DMS53 treated with DMSO at 0.1 percent for 48 hours (cell line): ENCODE results near the gene CYP24A1.

Source experiments
- DNase-seq: peaks from one replicate; lab custom pipeline; 2025; ENCODE audit not compliant: unreplicated experiment; lab: John Stamatoyannopoulos, UW

The CYP24A1 gene

DNA sequence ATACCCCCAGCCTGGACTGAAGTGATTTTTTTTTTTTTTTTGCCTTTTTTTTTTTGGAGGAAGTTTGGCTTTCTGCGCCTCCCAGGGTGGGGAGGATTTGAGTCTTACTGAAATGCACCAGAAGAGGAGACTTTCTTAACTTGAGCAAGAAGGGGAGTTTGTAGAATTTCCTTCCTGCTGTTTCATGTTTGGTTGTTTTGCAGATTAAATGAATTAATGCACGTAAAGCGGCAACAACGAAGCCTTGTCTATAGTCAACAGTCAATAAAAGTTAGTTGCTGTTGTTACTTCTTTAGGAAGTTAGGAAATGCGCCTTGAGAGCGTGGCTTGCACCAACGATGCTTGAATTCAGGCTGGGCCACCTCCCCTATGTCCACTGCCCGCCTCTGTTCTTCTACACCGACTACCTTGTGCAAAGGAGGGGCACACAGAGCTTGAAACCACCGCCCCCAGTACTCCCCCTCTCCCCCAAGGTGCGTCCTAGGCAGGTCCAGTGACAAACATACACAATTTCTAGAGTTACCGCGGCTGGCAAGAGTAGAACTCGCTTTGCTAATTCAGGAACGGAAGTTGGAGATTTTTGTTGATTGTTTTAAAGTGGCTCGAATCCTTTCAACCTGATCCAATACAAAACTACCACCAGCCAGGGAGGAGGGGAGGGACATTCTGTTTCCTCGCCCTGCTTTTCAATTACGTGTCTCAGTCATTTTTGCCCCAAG, 830 bp upstream of the CYP24A1 start:
- DNase-seq = no peak

DNA sequence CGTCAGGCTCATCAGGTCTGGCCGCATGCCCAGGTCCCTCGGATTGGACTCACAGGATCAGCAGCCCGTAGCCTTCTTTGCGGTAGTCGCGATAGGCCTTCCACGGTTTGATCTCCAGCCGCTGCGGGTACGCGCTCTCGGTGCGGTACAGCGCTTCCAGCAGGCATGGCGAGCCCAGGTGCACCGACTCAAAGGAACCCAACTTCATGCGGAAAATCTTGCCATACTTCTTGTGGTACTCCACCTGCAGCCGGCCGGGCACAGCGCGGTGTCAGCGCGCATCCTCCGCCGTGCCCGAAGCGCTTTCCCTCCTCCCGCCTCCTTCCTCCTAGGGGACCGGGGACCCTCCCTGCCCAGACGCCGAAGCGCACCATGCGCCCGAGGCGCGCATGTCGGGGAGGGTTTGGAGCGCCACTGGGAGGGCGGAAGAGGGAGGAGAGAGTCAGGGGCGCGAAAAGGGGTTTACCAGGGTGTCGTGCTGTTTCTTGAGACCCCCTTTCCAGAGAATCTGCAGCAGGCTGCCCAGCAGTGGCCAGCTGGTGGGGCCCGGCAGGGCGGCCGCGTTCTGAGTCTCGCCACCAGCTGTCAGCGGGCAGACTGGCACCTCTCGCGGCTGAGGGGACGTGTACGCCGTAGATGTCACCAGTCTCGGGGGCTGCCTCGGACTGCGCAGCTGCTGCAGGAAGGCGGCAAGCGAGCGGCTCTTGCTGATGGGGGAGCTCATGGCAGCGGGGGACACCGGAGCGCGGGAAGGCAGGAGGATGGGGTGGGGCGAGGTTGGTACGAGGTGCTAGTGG, 732 bp downstream of the CYP24A1 start:
- no peak for DNase-seq

DNA sequence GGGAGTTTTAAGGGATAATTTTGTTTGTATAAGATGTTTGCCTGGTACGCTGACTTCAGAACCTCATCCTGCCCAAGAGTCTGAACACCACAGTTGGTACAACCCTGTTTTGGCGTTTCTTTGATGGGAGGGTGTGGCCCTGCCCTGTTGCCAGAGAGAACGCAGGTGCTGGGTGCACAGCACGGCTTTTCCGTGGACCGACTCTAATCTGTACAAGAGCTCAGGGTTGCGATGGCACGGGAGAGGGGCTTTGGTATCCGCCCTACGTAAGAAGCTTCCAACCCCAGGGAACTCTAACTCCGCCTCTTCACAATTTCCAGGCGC, 1.3 kb downstream of the CYP24A1 start:
- no peak for DNase-seq

DNA sequence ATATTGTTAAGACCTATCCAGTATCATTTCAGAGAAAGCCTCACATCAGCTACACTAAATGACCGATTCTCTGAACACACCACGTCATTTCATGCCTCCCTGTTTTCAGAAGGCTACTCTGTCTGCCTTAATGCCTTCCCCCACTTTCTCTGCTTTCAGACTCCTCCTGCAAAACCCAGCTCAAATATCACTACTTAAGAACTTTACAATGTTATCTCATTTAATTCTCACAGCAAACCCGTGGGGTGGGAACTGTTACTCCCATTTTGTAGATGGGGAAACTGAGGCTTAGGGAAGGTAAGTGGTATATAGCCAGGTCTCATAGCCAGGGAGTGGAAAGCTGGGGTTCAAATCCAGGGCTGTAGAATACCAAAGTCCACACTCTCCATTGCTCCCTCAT, 2.8 kb downstream of the CYP24A1 start:
- no peak for DNase-seq

DNA sequence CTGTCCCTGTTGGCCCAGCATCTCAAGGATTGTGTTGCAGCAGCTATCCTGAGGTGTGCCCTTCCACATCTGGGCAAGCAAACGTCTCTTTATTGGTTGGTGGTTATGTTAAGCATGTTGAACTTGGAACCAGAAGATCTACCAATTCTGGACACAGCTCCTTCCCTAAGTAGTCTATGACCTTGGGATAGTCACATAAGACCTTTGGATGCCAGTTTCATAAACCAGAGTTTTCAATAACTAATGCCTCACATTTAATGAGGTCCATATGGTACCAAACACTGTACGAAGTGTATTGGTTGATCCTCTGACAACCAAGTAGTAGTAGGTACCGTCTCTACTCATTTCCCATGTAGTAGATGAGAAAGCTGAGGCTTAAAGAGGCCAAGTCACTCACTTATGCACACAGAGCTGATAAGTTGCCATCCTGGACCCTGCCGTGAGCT, 3.7 kb downstream of the CYP24A1 start:
- no peak for DNase-seq

DNA sequence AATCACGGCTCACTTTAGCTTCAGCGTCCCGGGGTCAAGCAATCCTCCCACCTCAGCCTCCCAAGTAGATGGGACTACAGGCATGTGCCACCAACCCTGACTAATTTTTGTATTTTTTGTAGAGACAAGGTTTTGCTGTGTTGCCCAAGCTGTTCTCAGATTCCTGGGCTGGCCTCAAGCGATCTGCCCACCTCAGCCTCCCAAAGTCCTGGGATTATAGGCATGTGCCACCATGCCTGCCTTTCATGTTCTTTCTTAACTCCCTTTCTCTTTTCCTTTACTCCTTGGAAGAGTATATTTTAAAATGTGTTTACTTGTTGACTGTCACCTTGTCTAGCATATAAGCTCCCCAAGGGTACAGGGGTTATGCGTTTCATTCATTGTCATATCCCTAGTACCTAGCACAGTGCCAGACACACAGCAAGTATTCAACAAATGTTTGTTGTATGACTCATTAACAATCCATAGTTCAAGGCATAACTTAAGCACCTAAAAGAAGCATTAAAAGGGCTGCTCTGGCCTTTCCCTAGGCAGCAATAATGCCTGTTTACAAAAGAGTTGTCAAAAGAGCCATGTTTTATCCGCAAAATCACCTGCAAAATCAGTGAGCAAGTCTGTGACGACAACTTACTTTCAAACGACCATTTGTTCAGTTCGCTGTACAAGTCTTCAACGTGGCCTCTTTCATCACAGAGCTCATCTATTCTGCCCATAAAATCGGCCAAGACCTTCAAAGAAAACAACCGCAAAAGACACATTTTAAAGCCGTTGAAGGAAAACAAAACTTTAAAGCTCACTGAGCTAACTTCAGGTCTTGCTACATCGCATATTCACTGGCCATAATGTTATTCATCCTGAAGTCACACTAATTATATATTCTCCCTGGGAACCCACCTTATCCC, 4.6 kb downstream of the CYP24A1 start:
- DNase-seq = no peak

DNA sequence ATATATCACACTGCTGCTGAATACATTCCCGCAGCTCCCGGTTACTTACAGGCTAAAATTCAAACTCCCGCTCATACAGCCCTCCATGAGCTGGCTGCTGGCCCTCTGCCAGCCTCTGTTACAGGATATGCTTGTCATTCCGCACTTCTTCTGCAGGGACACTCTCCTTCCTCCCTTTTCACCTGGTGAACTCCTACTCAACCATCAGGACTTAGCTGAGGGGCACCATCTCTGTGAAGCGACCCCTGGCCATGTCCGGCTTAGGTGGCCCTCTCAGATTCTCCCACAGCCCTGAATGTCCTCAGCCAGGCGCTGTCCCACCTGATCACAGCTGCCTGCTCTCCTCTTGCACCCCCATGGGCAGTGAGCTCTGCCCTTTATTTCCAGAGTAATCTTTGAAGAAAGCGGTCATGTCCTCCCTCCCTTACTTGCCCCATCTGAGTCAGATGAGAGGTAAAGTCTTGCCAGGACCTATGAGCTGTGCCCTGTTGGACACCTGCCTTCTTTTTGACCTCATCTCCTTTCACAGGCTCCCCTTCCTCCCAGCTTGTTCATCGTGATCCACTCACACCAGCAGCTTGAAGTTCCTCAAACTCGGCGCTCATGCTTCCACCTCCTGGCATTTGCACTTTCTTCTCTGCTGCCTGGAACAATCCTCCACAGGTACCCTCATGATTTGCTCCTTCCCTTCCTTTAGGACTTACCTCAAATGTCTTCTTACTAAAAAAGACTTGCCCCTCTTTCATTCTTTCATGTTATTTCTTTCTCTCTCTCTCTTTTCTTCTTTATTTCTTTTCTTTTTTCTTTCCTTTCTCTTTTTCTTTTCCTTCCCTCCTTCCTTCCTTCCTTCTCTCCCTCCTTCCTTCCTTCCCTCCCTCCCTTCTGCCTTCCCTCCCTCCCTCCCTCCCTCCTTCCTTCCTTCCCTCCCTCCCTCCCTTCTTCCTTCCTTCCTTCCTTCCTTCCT, 5.6 kb downstream of the CYP24A1 start:
- DNase-seq = no peak

DNA sequence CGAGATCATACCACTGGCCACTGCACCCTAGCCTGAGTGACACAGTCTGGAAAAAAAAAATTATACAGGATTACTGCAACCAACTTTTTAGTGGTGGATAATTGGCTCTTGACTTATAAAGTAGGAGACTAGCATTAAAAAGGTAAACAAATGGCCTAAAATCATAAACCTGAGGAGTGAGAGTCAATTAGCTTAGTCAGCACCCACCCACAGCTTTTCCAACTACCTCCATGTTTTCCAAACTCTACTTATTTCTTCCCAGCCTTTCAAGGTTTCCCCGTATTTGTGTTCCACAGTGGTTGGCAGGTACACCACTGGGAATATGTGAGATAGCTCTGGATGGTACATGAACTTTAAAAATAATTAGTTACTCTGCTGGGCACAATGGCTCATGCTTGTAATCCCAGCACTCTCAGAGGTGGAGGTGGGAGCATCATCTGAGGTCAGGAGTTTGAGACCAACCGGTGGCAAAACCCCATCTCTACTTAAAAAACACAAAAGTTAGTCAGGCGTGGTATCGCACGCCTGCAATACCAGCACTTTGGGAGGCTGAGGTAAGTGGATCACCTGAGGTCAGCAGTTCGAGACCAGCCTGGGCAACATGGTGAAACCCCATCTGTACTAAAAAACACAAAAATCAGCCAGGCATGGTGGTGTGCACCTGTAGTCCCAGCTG, 6.7 kb downstream of the CYP24A1 start:
- no peak for DNase-seq

DNA sequence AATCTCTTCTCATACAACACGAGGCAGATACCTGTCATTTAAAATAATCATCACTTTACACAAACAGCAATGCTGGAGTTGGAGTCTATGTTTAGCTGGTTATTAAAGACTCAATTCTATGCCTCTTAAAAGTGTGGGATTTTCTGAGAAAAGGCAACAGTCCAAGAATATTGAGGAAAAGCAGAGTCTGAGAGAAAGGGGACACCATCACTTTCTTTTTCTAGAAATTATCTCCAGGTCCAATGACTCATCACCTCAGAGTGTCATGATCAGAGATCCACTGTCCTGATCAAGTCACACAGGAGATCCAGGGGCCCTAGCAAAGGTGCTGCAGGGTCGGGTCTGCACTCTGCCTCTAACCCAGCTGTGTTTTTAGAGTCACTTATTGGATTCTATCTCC, 8.0 kb downstream of the CYP24A1 start:
- no peak for DNase-seq

DNA sequence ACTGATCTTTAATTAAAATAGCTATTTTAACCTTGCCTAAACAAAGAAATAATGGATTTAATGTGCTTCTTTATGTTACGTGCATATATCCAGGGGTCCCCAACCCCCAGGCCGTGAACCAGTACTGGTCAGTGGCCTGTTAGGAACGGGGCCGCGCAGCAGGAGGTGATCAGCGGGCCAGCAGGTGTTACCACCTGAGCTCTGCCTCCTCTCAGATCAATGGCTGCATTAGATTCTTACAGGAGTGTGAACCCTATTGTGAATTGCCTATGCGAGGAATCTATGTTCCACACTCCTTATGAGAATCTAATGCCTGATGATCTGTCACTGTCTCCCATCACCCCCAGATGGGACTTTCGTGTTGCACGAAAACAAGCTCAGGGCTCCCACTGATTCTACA, 8.8 kb downstream of the CYP24A1 start:
- DNase-seq = no peak

DNA sequence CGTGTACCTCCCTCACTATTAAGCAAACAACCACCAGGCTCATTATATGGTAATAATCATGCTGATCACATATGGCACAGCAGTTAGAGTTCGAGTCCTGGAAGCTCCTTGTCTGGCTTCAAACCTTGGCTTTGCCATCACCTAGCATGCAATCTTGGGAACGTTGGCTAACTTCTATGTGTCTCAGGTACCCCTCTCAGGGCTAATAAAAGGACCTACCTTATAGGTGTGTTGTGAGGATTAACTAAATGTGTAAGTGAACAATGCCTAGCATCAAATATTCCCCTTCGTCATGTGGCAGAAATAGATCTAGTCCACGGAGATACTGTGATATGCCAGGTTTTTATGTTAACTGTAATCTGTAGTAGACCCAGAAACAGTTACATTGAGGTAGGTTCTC, 10.4 kb downstream of the CYP24A1 start:
- DNase-seq = no peak

DNA sequence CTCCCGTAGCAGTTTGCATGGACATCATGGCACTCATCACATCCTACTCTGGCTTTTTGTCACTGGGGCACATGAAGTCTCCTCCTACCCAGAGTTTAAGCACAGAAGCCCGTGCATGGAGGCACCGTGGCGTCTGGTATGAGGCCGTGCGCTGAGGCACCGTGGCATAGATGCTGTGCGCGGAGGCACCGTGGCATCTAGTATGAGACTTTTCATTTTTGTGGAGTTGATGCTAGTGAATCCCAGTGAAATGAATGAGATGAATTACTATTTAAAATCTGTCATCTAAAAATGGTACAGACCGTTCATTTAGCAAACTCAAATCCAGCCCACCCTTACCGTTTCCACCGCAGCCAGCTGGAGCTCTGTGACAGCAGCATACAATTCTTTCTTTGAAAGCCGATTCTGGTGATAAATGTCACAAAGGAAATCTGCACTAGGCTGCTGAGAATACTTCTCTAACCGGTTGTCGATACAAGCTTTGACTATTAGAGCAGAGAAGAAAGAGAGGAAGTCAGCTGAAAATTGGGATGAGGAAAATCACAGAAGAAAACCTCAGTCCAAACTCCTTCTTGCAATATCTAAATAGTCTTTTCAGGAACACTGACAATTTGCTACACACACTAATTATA, 11.3 kb downstream of the CYP24A1 start:
- no peak for DNase-seq

DNA sequence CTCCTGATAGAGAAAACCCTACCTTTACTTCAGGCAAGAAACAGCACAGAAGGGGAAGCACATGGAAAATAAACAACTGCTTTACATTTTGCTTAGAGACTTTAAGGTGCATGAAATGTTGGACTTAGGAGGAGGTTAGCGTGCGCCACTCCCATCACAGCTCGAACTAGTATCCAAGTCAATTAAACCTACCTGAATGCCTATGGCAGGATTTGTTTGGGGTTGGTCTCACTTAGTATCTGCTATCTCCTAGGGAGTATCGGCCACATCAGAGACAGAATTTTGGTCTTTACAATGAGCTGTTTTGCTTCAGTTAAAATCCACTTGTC, 12.0 kb downstream of the CYP24A1 start:
- DNase-seq = no peak

DNA sequence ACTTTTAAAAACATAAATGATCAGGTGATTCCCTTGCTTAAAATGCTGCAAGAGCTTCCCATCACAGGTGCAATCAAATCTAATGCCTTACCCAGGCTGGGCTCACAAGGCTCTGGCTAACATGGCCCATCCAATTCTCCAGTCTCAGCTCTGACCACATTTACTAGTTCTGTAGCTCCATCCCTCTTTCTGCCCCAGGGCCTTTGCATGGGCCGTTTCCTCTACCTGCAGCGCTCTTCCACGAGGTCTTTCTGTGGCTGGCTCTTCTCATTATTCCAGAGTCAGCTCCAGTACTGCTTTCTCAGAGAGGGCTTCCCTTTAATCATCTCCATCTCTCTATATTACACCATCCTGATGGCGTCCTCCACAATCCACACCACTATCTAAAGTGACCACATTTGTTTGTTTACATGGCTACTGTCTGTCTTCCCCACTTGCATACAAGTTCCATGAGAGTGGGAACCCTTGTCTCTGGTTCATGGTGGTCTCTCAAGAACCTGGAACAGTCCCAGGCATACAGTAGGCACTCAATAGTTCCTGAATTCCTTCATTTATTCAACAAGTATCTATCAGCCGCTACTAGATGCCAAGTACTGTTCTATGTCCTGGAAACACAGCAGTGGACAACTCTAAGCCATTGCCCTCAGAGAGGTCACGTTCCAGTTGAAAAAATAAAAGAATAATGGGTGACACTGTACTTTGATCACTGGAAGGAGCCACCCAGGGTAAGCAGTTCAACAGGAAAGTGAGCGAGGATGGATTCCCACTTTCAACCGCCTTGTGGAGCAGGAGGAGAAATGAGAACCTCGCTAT, 12.6 kb downstream of the CYP24A1 start:
- no peak for DNase-seq

DNA sequence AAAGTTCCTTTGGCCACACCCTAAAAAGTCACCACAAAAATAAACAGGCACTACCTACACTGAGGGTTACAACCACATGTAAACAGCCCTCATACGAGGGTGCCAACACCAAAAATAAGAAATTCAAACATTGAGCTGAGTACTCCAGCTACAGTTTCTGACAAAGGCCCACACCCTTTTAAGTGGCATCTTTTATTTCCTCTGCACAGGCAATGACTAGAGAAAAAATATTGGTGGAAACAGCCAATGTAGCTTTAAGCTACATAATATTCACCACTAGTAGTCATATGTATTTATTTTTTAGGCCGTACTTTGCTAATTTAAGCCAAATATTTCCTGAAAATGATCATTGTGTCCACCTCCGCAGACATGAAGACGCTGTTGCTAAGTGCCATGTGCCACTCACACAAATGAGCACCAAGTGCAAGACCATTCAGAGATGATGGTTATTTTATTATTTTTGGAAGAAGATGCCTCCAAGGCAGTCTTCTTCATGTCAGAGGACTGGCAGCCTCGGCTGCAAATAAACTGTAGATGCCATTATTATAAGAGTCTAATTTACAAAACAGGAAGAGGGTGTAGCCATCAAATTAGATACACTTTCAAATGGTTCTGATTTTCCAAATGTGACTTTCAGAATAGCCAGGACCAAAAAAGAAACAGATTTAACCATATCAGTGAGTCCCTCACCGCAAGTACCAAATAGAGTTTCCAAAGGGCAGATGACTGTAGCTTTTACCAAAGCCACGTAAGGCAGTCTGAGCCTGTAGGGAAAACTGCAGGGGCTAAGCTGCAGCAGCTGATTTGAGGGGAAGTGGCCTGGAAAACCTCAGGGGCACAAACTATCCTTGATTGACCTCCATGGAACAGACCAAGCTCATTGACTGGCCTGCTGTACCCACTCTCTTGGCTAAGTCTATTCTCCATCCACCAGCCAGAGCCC, 13.4 kb downstream of the CYP24A1 start:
- no peak for DNase-seq

DNA sequence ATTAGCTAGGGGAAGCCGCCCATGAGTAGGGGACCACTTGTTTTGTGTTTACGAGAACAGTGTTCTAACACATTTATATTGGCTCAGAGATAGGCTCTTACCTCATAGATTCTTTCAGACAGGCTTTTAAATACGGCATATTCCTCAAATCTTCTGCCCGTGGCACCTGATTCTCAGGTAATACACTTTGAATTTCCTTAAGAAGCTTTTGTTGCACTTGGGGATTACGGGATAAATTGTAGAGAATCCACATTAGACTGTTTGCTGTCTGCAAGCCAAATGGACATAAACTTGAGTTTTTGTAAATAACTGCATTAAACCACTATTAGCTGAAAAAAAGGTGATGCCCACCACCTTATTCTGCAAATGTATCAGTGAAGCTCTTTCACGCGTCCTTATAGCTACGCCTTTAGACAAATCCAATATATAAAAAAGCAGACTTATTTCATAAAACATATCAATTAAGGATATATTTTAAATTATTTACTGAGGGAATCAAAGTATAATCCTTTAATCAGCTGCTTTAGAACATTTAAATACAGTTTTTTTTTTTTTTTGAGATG, 14.8 kb downstream of the CYP24A1 start:
- no peak for DNase-seq

DNA sequence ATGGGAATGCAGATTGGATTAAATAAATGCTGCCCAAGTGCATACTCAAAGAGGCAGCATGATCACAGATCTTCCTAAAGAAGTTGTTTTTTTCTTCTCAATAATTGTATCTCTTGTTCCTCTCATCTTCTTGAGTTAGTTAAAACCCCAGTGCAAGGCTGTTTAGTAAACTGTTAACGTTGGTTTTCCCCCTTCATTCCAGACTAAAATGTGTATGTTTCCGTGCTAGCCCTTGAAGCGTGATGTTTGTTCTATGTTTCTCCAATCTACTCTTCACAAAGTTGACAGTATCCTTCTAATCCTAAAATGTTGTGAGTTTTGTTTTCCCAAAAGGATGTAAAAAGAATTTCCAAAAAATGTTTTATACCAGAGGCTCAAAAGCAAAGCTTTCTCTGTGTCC, 15.6 kb downstream of the CYP24A1 start:
- DNase-seq = no peak
